ENCODE measurements around the gene HSD11B1L. TPM values are rescaled to one million over a fixed set of nuclear protein-coding genes. Genes with fewer than 3 reads are reported as not detected.

HSD11B1L gene
- polyA plus RNA-seq, 1 experiment: 4.9 TPM

DNA sequence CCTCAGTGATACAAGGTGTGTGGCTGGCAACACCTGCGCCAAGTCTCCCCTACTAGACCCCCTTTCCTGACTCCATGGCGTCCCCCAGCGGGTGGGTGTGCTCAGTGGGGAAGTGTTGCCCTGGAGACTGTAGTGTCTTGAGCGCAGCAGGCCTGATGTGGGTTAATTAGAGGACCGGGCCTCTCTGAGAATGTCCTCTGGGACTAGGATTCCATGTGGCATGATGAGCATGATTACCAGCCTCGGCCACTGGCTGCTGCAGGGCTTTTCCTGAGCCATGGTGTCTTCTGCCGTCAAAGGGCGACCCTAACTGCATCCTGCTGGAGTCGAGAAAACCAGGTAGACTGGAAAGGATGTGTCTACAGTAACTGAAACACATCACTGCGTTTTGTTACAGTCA is 28.6 kb upstream of the HSD11B1L start:
- TF ChIP-seq CTCF (IDR thresholded peaks at IDR 0.05; ENCODE audit: low read depth, low read length): no peak
- Histone ChIP-seq H3K4me3 (ENCODE audit: low read depth, low read length) (no peak overlapping the region), H3K27ac (ENCODE audit: low read depth, low read length) (no peak overlapping the region), H3K27me3 (ENCODE audit: control insufficient read depth, insufficient read depth, low read length) (no peaks in the 10 kb centered on the region), H3K9me3 (ENCODE audit: control insufficient read depth, insufficient read depth, low read length) (no peaks in the 10 kb centered on the region)
- no peak for DNase-seq (ENCODE audit: low read depth, low spot score)
- CTCF ChIA-PET: no interaction called here
- POLR2A ChIA-PET: no interaction called here

DNA sequence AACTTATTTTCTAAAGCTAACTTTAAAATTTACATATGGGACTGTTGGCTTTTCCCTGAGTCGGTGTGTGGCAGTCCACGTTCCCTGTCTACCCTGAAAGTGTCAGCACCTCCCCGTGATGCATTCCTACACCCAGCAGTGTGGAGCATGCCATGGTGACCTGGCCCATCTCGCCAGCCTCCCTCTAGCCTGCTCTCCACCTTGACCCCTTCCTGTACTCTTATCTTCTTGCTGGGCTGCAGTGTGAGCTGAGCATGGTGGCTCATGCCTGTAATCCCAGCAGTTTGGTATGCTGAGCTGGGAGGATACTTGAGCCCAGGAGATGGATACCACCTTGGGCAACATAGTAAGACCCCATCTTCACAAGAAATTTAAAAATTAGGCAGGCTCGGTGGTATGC is 25.9 kb upstream of the HSD11B1L start:
- no peak for TF ChIP-seq CTCF (IDR thresholded peaks at IDR 0.05; ENCODE audit: low read depth, low read length)
- Histone ChIP-seq H3K9me3 (ENCODE audit: control insufficient read depth, insufficient read depth, low read length) (no peaks in the 10 kb centered on the region), H3K27ac (ENCODE audit: low read depth, low read length) (no peak overlapping the region), H3K27me3 (ENCODE audit: control insufficient read depth, insufficient read depth, low read length) (no peaks in the 10 kb centered on the region), H3K4me3 (ENCODE audit: low read depth, low read length) (no peak overlapping the region)
- no peak for DNase-seq (ENCODE audit: low read depth, low spot score)
- POLR2A ChIA-PET: interaction anchor here (0.7 kb wide), 1 partner anchor 9 kb away, joined by 7 read pairs; no protein-coding TSS in a partner anchor
- CTCF ChIA-PET: no interaction called here

GRCh38 chr19:5655412-5655811 is 25.4 kb upstream of the HSD11B1L start:
- H3K9me3 ChIP-seq (ENCODE audit: control insufficient read depth, insufficient read depth, low read length): no peaks in the 10 kb centered on the region
- no peak for DNase-seq (ENCODE audit: low read depth, low spot score)
- no peaks in the 10 kb centered on the region for H3K27me3 ChIP-seq (ENCODE audit: control insufficient read depth, insufficient read depth, low read length)
- no peak overlapping the region for H3K27ac ChIP-seq (ENCODE audit: low read depth, low read length)
- ChIA-PET CTCF (no interaction called here), POLR2A (interaction anchor here (0.7 kb wide), 2 partner anchors 9 to 20 kb away, joined by 5 to 7 read pairs; no protein-coding TSS in a partner anchor)
- H3K4me3 ChIP-seq (ENCODE audit: low read depth, low read length): no peak overlapping the region
- TF ChIP-seq CTCF (IDR thresholded peaks at IDR 0.05; ENCODE audit: low read depth, low read length): no peak

- no peak for DNase-seq (ENCODE audit: low read depth, low spot score)
- ChIA-PET POLR2A (interaction anchor here (0.7 to 1.6 kb wide), 2 partner anchors 22 to 39 kb away, joined by 5 to 10 read pairs; partner anchors contain the start of genes SAFB and SAFB2), CTCF (interaction anchor here (1.3 kb wide), 1 partner anchor 28 kb away, joined by 4 read pairs; the partner anchor contains the start of gene RPL36)
- Histone ChIP-seq H3K27ac (ENCODE audit: low read depth, low read length) (no peak overlapping the region), H3K9me3 (ENCODE audit: control insufficient read depth, insufficient read depth, low read length) (no peaks in the 10 kb centered on the region), H3K27me3 (ENCODE audit: control insufficient read depth, insufficient read depth, low read length) (no peaks in the 10 kb centered on the region), H3K4me3 (ENCODE audit: low read depth, low read length) (no peak overlapping the region)
- TF ChIP-seq CTCF (IDR thresholded peaks at IDR 0.05; ENCODE audit: low read depth, low read length): no peak
Measured at GRCh38 chr19:5661483-5661882, 19.3 kb upstream of the HSD11B1L start.

GRCh38 chr19:5663904-5664303 is 16.9 kb upstream of the HSD11B1L start:
- no peak overlapping the region for H3K27ac ChIP-seq (ENCODE audit: low read depth, low read length)
- no peaks in the 10 kb centered on the region for H3K9me3 ChIP-seq (ENCODE audit: control insufficient read depth, insufficient read depth, low read length)
- POLR2A ChIA-PET: no interaction called here
- DNase-seq (ENCODE audit: low read depth, low spot score): no peak
- CTCF ChIA-PET: interaction anchor here (1.8 kb wide), 1 partner anchor 26 kb away, joined by 5 read pairs; the partner anchor contains the start of gene RPL36
- no peak for TF ChIP-seq CTCF (IDR thresholded peaks at IDR 0.05; ENCODE audit: low read depth, low read length)
- H3K27me3 ChIP-seq (ENCODE audit: control insufficient read depth, insufficient read depth, low read length): no peaks in the 10 kb centered on the region
- no peak overlapping the region for H3K4me3 ChIP-seq (ENCODE audit: low read depth, low read length)

All from AG04450 (cell line).